HepG2 (cell line): ENCODE results near the gene ARL5B. TPM values are rescaled to one million over a fixed set of nuclear protein-coding genes. Genes with fewer than 3 reads are reported as not detected.

ENCODE experiments used
- BATF2 ChIP-seq: sonication (generic); formaldehyde crosslinking; IDR thresholded peaks from 2 replicates; pipeline ENCODE4 v1.8.0; 2022; ENCODE audit warnings: mild to moderate bottlenecking, missing genetic modification reagents, moderate library complexity
- DPF2 ChIP-seq: sonication (generic); formaldehyde crosslinking; IDR thresholded peaks from 2 replicates; pipeline ENCODE4 v1.4.0; 2020; ENCODE audit warnings: mild to moderate bottlenecking, low read depth, missing genetic modification reagents, borderline replicate concordance
- DR1 ChIP-seq: sonication (generic); formaldehyde crosslinking; IDR thresholded peaks from 2 replicates; pipeline ENCODE4 v1.8.0; 2021; ENCODE audit warnings: mild to moderate bottlenecking, missing genetic modification reagents, inconsistent platforms
- ELF3 ChIP-seq: IDR thresholded peaks from 2 replicates; pipeline ENCODE4 v1.6.1; 2016; ENCODE audit warnings: missing genetic modification reagents, missing compliant biosample characterization
- HDAC1 ChIP-seq: sonication (generic); formaldehyde crosslinking; IDR thresholded peaks from 2 replicates; pipeline ENCODE4 v1.5.1; 2020; ENCODE audit warnings: mild to moderate bottlenecking, missing genetic modification reagents
- HINFP ChIP-seq: sonication (generic); formaldehyde crosslinking; IDR thresholded peaks from 2 replicates; pipeline ENCODE4 v1.4.0; 2020; ENCODE audit warnings: low read depth, mild to moderate bottlenecking, missing genetic modification reagents
- IKZF1 ChIP-seq: fragments of 450-650 bp; IDR thresholded peaks from 2 replicates; pipeline ENCODE4 v1.7.1; 2016
- KMT2A ChIP-seq: sonication (generic); formaldehyde crosslinking; IDR thresholded peaks from 2 replicates; pipeline ENCODE4 v1.4.0; 2020; ENCODE audit warnings: missing genetic modification reagents
- LCORL ChIP-seq, 2 experiments: fragments of 450-650 bp in 1 of 2; sonication (generic) in 1 of 2; formaldehyde crosslinking in 1 of 2; IDR thresholded peaks; 2 replicates each; pipeline versions ENCODE4 v1.5.0 to v1.6.1; 2017 to 2020; ENCODE audit warnings: antibody characterized with exemption in 1 of 2, missing genetic modification reagents in 1 of 2
- MAF1 ChIP-seq: sonication (generic); formaldehyde crosslinking; IDR thresholded peaks from 2 replicates; pipeline ENCODE4 v1.5.0; 2020; ENCODE audit warnings: missing genetic modification reagents, borderline replicate concordance
- MXD4 ChIP-seq: IDR thresholded peaks from 2 replicates; pipeline ENCODE4 v1.6.1; 2016; ENCODE audit warnings: mild to moderate bottlenecking, missing biosample characterization, missing genetic modification reagents
- NAIF1 ChIP-seq: sonication (generic); formaldehyde crosslinking; IDR thresholded peaks from 2 replicates; pipeline ENCODE4 v1.5.0; 2020; ENCODE audit warnings: mild to moderate bottlenecking, missing genetic modification reagents, borderline replicate concordance
- NFIC ChIP-seq: IDR thresholded peaks from 2 replicates; pipeline ENCODE4 v1.6.1; 2012; ENCODE audit warnings: mild to moderate bottlenecking, low read length, inconsistent platforms
- SOX6 ChIP-seq, 2 experiments: fragments of 450-650 bp in 1 of 2; sonication (generic) in 1 of 2; formaldehyde crosslinking in 1 of 2; IDR thresholded peaks; 2 replicates each; pipeline versions ENCODE4 v1.4.0 to v1.6.1; 2017 to 2020; ENCODE audit warnings: antibody characterized with exemption in 1 of 2, mild to moderate bottlenecking in 1 of 2, missing genetic modification reagents in 1 of 2
- SRSF9 ChIP-seq: fragments of 200-400 bp; formaldehyde crosslinking; IDR thresholded peaks from 2 replicates; pipeline ENCODE4 v1.6.1; 2018; ENCODE audit warnings: borderline replicate concordance, mild to moderate bottlenecking, low read depth, low read length; ENCODE audit not compliant: insufficient read depth, poor library complexity, severe bottlenecking
- TBL1XR1 ChIP-seq: fragments of 150-350 bp; IDR thresholded peaks from 2 replicates; pipeline ENCODE4 v1.6.1; 2014; ENCODE audit warnings: borderline replicate concordance, low read length; ENCODE audit not compliant: partially characterized antibody
- TEAD3 ChIP-seq: optimal IDR thresholded peaks from 2 replicates; pipeline ENCODE3; 2016; ENCODE audit warnings: borderline replicate concordance
- TSC22D2 ChIP-seq: sonication (generic); formaldehyde crosslinking; IDR thresholded peaks from 2 replicates; pipeline ENCODE4 v1.5.1; 2020; ENCODE audit warnings: missing genetic modification reagents, mild to moderate bottlenecking, borderline replicate concordance
- ZGPAT ChIP-seq: IDR thresholded peaks from 2 replicates; pipeline ENCODE4 v1.6.1; 2016; ENCODE audit warnings: mild to moderate bottlenecking
- ZNF317 ChIP-seq: sonication (generic); formaldehyde crosslinking; IDR thresholded peaks from 2 replicates; pipeline ENCODE4 v1.5.0; 2020; ENCODE audit warnings: mild to moderate bottlenecking, missing genetic modification reagents
- ZNF331 ChIP-seq: sonication (generic); formaldehyde crosslinking; IDR thresholded peaks from 2 replicates; pipeline ENCODE4 v1.4.0; 2020; ENCODE audit warnings: missing genetic modification reagents
- ZNF460 ChIP-seq: sonication (generic); formaldehyde crosslinking; IDR thresholded peaks from 2 replicates; pipeline ENCODE4 v1.5.1; 2020; ENCODE audit warnings: missing genetic modification reagents, mild to moderate bottlenecking, borderline replicate concordance
- ZNF496 ChIP-seq: sonication (generic); formaldehyde crosslinking; IDR thresholded peaks from 2 replicates; pipeline ENCODE4 v1.8.1; 2023; ENCODE audit warnings: mild to moderate bottlenecking, moderate library complexity, missing genetic modification reagents; ENCODE audit not compliant: insufficient replicate concordance
- ZNF510 ChIP-seq: sonication (generic); formaldehyde crosslinking; IDR thresholded peaks from 2 replicates; pipeline ENCODE4 v1.4.0; 2020; ENCODE audit warnings: low read depth, mild to moderate bottlenecking, missing genetic modification reagents
- ZNF607 ChIP-seq: sonication (generic); formaldehyde crosslinking; IDR thresholded peaks from 2 replicates; pipeline ENCODE4 v1.5.1; 2020; ENCODE audit warnings: missing genetic modification reagents, mild to moderate bottlenecking, borderline replicate concordance
- ZNF614 ChIP-seq: IDR thresholded peaks from 2 replicates; pipeline ENCODE4 v1.6.1; 2018; ENCODE audit warnings: missing biosample characterization, missing genetic modification reagents, inconsistent platforms, borderline replicate concordance
- ZSCAN9 ChIP-seq: IDR thresholded peaks from 2 replicates; pipeline ENCODE4 v1.6.1; 2016; ENCODE audit warnings: borderline replicate concordance
- polyA plus RNA-seq, 8 experiments: library from polyadenylated mRNA; depleted of rRNA in 3 of 8; stranded (reverse) in 7 of 8; unstranded in 1 of 8; fragments of >200 nt; fragmentation: Illumina TruSeq in 4 of 8; extraction: Trizol in 4 of 8; gene quantifications; 2 replicates each; pipeline versions ENCODE4 v1.2.1 to v1.2.3, GENCODE V29; 2011 to 2016; ENCODE audit warnings: low read depth in 4 of 8, missing spikeins in 1 of 8, mixed read lengths in 1 of 8; ENCODE audit not compliant: insufficient read depth in 1 of 8
- total RNA-seq, 5 experiments: library from RNA; depleted of rRNA; stranded (reverse); fragments of >200 nt; fragmentation: Illumina TruSeq; extraction: Trizol; gene quantifications; 2 replicates each; pipeline ENCODE4 v1.2.3, GENCODE V29; 2016; ENCODE audit warnings: low read depth in 1 of 5
- TF ChIP-seq, protein P1 (sequence below): IDR thresholded peaks from 2 replicates; pipeline ENCODE4 v1.6.1; 2016

ARL5B gene
- total and polyA plus RNA-seq, 2 of the 13 experiments (the other 11 are each of a cell fraction or from before 2014, with no cell fraction given): 26.6 to 32.7 TPM

DNA sequence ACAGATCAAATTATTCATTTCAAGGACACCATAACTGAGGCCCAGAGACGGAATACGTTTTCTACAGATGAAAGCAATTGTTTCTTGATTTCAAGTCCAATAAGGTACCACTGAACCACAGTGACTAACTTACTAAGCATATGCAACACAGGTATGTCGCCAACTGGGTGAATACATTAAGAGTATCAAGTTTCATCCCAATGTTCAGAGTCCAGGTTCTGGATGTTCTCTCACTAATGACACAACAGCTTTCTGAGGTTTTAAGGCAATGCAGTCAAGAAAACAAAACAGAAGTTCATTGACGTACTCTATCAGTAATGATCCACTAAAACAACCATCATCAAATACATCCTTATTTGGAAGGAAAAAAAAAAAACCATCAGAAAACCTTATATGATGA, 43.6 kb upstream of the ARL5B start (continued):
- TF ChIP-seq ZNF607 (CRISPR knock-in tag) (no peak), LCORL (IDR thresholded peaks at IDR 0.05) (no peak), LCORL (CRISPR knock-in tag; IDR thresholded peaks at IDR 0.05) (0 out of 2 replicates have a peak, but pooled peaks have one; percentile 18), ZNF331 (CRISPR knock-in tag) (0 out of 2 replicates have a peak, but pooled peaks have one; percentile 22), TEAD3 (CRISPR knock-in tag) (peak; percentile 54), DR1 (CRISPR knock-in tag) (no peak), NAIF1 (CRISPR knock-in tag) (no peak), MXD4 (CRISPR knock-in tag) (no peak), HINFP (CRISPR knock-in tag) (no peak), KMT2A (CRISPR knock-in tag) (no peak), ZSCAN9 (CRISPR knock-in tag) (no peak), ZNF510 (no peak), DPF2 (CRISPR knock-in tag) (no peak), MAF1 (CRISPR knock-in tag) (no peak), BATF2 (CRISPR knock-in tag) (no peak), NFIC (0 out of 2 replicates have a peak, but pooled peaks have one; percentile 21), SOX6 (IDR thresholded peaks at IDR 0.05) (no peak), SOX6 (CRISPR knock-in tag; IDR thresholded peaks at IDR 0.05) (peak; percentile 63; the same call in 1 of the 2 replicates), IKZF1 (no peak), SRSF9 (no peak), HDAC1 (CRISPR knock-in tag) (0 out of 2 replicates have a peak, but pooled peaks have one; percentile 18), ZGPAT (CRISPR knock-in tag) (0 out of 2 replicates have a peak, but pooled peaks have one; percentile 22), TSC22D2 (CRISPR knock-in tag) (no peak), ZNF496 (CRISPR knock-in tag) (no peak), ZNF317 (no peak), TBL1XR1 (no peak), ELF3 (CRISPR knock-in tag) (0 out of 2 replicates have a peak, but pooled peaks have one; percentile 24), ZNF460 (CRISPR knock-in tag) (no peak), ZNF614 (peak; percentile 87)
- TF ChIP-seq, protein P1, sequence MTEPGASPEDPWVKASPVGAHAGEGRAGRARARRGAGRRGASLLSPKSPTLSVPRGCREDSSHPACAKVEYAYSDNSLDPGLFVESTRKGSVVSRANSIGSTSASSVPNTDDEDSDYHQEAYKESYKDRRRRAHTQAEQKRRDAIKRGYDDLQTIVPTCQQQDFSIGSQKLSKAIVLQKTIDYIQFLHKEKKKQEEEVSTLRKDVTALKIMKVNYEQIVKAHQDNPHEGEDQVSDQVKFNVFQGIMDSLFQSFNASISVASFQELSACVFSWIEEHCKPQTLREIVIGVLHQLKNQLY (CRISPR knock-in tag): no peak
